GM18870 (cell line): Measurements from ENCODE around the gene LGR4.

Experiments used
- ATAC-seq: cut with Tn5 transposase; IDR thresholded peaks from one replicate; pipeline ENCODE4 v1.9.1; 2021; ENCODE audit warnings: moderate library complexity; ENCODE audit not compliant: unreplicated experiment

Gene LGR4

GRCh38 chr11:27433742-27434141 is 38.8 kb downstream of the LGR4 start:
- ATAC-seq: no peak

- no peak for ATAC-seq
Observed at GRCh38 chr11:27431808-27432207, 40.8 kb downstream of the LGR4 start.

- ATAC-seq: no peak
Observed at GRCh38 chr11:27429761-27430393, 42.7 kb downstream of the LGR4 start.

- ATAC-seq: no peak
Observed at GRCh38 chr11:27427183-27427980, 45.2 kb downstream of the LGR4 start.

- ATAC-seq: no peak
Observed at GRCh38 chr11:27425814-27426213, 46.8 kb downstream of the LGR4 start.

- no peak for ATAC-seq
Observed at GRCh38 chr11:27423125-27423524, 49.5 kb downstream of the LGR4 start.

GRCh38 chr11:27421819-27422494 is 50.6 kb downstream of the LGR4 start:
- ATAC-seq: no peak

- no peak for ATAC-seq
Observed at GRCh38 chr11:27420722-27421572, 51.6 kb downstream of the LGR4 start.

- ATAC-seq: no peak
Observed at GRCh38 chr11:27420217-27420616, 52.4 kb downstream of the LGR4 start.

- ATAC-seq: no peak
Observed at GRCh38 chr11:27418356-27418755, 54.2 kb downstream of the LGR4 start.

- no peak for ATAC-seq
Observed at GRCh38 chr11:27416568-27417176, 55.9 kb downstream of the LGR4 start.

GRCh38 chr11:27414644-27415043 is 57.9 kb downstream of the LGR4 start:
- ATAC-seq: no peak

GRCh38 chr11:27413218-27413617 is 59.4 kb downstream of the LGR4 start:
- ATAC-seq: no peak

GRCh38 chr11:27412192-27412691 is 60.3 kb downstream of the LGR4 start:
- no peak for ATAC-seq

GRCh38 chr11:27411328-27411727 is 61.3 kb downstream of the LGR4 start:
- no peak for ATAC-seq

- no peak for ATAC-seq
Observed at GRCh38 chr11:27410272-27410671, 62.3 kb downstream of the LGR4 start.

GRCh38 chr11:27409742-27410141 is 62.8 kb downstream of the LGR4 start:
- no peak for ATAC-seq

GRCh38 chr11:27409049-27409448 is 63.5 kb downstream of the LGR4 start:
- ATAC-seq: no peak

GRCh38 chr11:27408246-27408800 is 64.3 kb downstream of the LGR4 start:
- ATAC-seq: no peak
